ENCODE data around the gene SEC14L2.

SEC14L2 gene

DNA sequence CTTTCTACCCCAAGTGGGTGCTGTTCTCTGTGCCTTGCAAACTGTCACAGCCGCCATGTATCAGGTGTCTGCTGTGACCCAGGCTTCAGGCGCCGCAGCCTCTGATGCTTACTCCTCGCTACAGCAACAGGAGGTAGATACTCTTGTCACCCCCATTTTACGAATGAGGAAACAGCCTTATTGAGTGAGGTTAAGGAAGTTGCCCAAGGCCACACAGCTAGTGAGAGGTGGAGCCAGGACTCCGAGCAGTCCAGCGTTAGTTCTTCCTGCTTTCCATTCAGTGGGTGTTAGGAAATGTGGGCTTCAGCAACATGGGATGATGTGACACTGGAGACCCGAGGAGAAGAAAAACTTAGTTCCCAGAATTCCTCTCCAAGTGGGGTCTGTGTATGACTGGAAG, 23.9 kb upstream of the SEC14L2 start:
- no peak for DNase-seq

GRCh38 chr22:30373331-30374325, 23.2 kb upstream of the SEC14L2 start:
- in situ Hi-C loops (cut with HindIII; ENCODE audit: low pct_ligation_motif_present, low pct_unique_long_range_greater_than_20kb, low sequenced_read_pairs): no loop called here
- DNase-seq: no peak

More for the DNA sequence above, 23.9 kb upstream of the SEC14L2 start:
- in situ Hi-C loops (cut with HindIII; ENCODE audit: low pct_ligation_motif_present, low pct_unique_long_range_greater_than_20kb, low sequenced_read_pairs): no loop called here

GRCh38 chr22:30375312-30375849, 21.4 kb upstream of the SEC14L2 start:
- in situ Hi-C loops (cut with HindIII; ENCODE audit: low pct_ligation_motif_present, low pct_unique_long_range_greater_than_20kb, low sequenced_read_pairs): no loop called here
- no peak for DNase-seq

- in situ Hi-C loops (cut with HindIII; ENCODE audit: low pct_ligation_motif_present, low pct_unique_long_range_greater_than_20kb, low sequenced_read_pairs): no loop called here
- no peak for DNase-seq
Observed at GRCh38 chr22:30380011-30380410, 16.8 kb upstream of the SEC14L2 start.

DNA sequence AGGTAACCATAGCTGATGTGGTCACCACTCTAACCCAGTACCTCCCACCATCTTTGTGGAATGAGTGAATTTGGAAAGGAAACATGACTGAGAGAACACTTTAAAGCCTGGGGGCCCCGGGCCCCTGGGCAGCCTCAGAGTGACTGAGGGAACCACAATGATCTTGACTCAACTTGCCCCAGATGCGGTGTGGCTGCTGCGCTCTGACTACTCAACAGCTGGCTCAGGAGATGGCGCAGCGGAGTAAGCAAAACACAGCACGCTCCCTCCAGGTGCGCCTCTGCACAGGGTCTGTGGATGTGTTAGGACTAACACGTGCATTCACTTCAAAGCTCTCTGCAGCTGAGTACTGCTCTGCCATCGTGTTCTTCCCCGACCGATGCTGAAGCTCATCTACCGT, 15.6 kb upstream of the SEC14L2 start:
- DNase-seq: no peak
- in situ Hi-C loops (cut with HindIII; ENCODE audit: low pct_ligation_motif_present, low pct_unique_long_range_greater_than_20kb, low sequenced_read_pairs): no loop called here

- no peak for DNase-seq
- in situ Hi-C loops (cut with HindIII; ENCODE audit: low pct_ligation_motif_present, low pct_unique_long_range_greater_than_20kb, low sequenced_read_pairs): no loop called here
Observed at GRCh38 chr22:30382340-30382739, 14.5 kb upstream of the SEC14L2 start.

DNA sequence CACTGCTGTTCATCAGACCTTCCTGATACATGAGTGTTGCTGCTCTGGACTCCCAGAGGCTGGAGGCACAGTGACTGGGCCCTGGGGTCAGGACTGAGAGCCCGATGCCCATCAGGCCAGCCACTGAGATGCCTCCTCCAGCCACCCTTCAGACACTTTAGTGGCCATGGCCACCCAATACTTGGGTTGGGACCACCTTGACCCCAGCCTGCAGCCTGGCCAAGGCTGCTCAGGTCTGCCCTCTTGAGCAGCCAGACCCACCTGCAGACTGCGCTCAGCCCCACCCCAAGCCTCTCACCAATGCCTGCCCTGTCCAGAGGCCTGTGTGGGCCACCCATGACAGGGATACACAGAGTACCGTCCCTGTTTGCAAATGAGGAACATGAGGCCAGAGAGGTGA, 13.8 kb upstream of the SEC14L2 start:
- in situ Hi-C loops (cut with HindIII; ENCODE audit: low pct_ligation_motif_present, low pct_unique_long_range_greater_than_20kb, low sequenced_read_pairs): no loop called here

GRCh38 chr22:30385942-30386341, 10.9 kb upstream of the SEC14L2 start:
- DNase-seq: no peak
- in situ Hi-C loops (cut with HindIII; ENCODE audit: low pct_ligation_motif_present, low pct_unique_long_range_greater_than_20kb, low sequenced_read_pairs): no loop called here

More for the DNA sequence above, 13.8 kb upstream of the SEC14L2 start:
- DNase-seq: no peak

DNA sequence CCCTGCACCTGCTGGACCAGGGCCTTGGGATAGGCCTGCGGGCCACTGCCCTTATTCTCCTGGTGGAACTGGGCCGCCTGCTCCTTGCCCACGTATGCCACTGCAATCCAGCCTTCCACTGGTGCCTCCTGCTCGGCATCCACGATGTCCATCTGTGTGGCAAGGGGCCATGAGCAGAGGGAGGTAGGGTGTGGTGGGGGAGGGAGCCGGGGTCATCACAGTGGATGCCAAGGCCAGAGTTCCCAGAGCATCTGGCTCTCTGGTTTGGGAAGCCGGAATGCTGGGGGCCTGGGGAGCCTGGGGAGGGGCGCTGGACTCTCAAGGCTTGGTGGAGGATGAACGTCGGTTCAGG, 10.2 kb upstream of the SEC14L2 start:
- in situ Hi-C loops (cut with HindIII; ENCODE audit: low pct_ligation_motif_present, low pct_unique_long_range_greater_than_20kb, low sequenced_read_pairs): no loop called here
- no peak for DNase-seq

DNA sequence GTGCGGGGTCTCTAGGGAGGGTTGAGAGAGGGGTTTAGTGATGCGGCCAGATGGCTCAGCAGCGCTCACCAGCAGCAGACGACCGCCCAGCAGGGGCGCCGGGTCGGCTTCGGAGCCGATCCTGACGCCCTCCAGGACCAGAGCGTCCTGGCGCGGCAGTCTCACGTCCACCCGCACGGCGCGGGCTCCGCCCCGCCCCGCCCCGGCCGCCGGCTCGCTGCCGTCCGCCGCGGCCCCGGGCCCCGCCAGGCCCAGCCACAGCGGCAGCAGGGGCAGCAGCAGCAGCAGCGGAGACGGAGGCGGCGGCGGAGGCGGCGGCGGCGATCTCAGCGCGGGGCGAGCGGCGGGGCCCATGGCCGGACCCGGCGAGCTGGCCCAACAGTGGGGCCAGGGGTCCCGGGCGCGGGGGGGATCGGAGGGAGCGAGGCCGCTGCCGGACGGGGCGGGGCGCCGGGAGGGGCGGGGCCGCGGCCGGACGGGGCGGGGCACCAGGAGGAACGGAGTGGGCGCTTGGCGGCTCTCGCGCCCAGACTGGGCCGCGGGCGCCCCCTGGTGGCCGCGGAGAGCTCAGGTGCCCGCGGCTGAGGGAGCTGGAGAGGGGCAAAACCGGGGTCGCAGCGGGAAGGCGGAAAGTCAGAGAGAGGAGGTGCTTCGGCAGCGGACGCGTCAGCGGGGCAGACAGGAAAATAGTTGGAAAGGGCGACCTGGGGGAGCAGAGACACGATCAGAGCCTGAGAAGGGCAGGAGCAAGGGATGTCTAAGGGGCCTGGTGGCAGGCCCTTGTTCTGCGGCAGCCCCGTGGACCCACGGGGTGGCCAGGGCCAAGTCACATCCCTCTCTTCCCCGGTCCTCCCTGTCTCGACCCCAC, 9.6 kb upstream of the SEC14L2 start, which contains the start of gene RNF215:
RNF215 (minus strand) TSS at position 452 of the 868 bp plus-strand sequence; CDS start at position 354, 98 bp downstream.
- in situ Hi-C loops (cut with HindIII; ENCODE audit: low pct_ligation_motif_present, low pct_unique_long_range_greater_than_20kb, low sequenced_read_pairs): no loop called here
- peak; percentile 79 for DNase-seq

DNA sequence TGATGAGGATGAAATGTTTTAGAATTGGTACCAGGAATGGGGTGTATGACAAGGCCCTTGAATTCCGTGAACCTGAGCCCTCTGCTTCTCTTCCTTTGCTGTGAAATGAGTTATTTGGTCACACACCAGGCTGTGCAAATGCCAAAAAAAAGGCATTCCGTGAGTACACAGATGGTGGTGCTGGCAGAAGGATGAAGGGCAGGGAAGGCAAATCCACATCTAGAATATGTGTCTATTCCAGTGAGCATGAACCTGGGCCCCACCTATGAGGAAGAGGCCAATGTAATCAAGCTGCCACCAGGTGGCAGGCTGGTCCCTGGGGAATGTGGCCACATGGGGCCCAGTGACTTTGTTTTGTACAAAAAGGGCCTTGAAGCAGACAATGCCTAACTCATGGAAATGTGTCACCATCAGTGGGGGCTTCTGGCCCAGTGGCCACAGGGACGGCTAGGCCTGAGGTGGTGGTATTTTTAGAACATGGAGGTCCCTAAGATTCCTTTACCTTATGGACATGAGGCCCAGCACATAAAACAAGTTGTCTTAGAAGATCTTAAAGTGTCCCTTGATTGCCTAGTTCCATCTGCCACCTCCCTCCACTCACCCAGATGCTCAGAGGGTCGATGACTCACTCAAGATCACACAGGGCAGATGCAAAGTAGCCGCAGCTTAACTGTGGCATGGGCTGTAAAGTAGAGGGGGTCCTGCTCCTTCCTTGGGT, 5.7 kb upstream of the SEC14L2 start:
- peak; percentile 61 for DNase-seq
- in situ Hi-C loops (cut with HindIII; ENCODE audit: low pct_ligation_motif_present, low pct_unique_long_range_greater_than_20kb, low sequenced_read_pairs): no loop called here

- in situ Hi-C loops (cut with HindIII; ENCODE audit: low pct_ligation_motif_present, low pct_unique_long_range_greater_than_20kb, low sequenced_read_pairs): no loop called here
- DNase-seq: no peak
Observed at GRCh38 chr22:30392661-30393321, 4.0 kb upstream of the SEC14L2 start.

- in situ Hi-C loops (cut with HindIII; ENCODE audit: low pct_ligation_motif_present, low pct_unique_long_range_greater_than_20kb, low sequenced_read_pairs): no loop called here
- no peak for DNase-seq
Observed at GRCh38 chr22:30393322-30393680, 3.5 kb upstream of the SEC14L2 start.

- in situ Hi-C loops (cut with HindIII; ENCODE audit: low pct_ligation_motif_present, low pct_unique_long_range_greater_than_20kb, low sequenced_read_pairs): no loop called here
Observed at GRCh38 chr22:30393885-30394284, 2.9 kb upstream of the SEC14L2 start.

GRCh38 chr22:30397656-30398635, 1.1 kb downstream of the SEC14L2 start:
- in situ Hi-C loops (cut with HindIII; ENCODE audit: low pct_ligation_motif_present, low pct_unique_long_range_greater_than_20kb, low sequenced_read_pairs): no loop called here
- DNase-seq: no peak

More at GRCh38 chr22:30393885-30394284, 2.9 kb upstream of the SEC14L2 start:
- no peak for DNase-seq

DNA sequence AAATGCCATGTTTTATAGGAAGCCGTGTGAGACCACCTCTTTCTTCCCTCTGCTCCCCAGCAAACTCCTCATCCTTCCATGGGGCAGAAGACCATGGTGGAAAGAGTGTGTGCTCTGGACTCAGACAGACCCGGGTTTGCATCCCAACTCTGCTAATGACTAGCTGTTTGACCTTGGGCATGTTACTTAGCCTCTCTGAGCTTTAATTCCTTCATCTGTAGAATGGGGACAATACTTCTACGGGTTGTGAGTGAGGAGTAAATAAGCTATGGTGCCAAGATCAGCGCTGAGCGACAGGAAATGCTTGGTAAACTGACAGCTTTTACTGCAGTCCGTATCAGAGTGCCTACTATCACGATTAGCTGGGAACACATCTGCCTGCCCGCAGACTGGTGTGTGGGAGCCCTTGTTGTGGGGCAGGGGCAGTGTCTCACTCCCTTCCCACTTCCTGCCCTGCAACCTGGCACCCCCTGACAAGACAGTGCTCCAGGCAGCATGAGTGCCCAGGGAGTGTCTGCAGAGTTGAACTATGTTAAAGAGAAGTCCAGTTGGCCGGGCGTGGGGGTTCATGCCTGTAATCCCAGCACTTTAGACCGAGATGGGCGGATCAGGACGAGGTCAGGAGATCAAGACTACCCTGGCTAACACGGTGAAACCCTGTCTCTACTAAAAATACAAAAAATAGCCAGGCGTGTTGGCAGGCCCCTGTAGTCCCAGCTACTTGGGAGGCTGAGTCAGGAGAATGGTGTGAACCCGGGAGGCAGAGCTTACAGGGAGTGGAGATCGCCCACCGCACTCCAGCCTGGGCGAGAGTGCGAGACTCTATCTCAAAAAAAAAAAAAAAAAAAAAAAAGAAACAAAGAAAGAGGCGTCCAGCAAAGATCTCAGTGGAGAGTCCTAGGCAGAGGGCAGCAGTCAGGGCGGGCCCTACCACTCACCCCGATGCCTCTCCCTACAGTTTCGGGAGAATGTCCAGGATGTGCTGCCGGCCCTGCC, 2.2 kb downstream of the SEC14L2 start:
- DNase-seq: no peak
- in situ Hi-C loops (cut with HindIII; ENCODE audit: low pct_ligation_motif_present, low pct_unique_long_range_greater_than_20kb, low sequenced_read_pairs): no loop called here

All from ACHN (cell line).